Measurements from ENCODE around the gene AMOTL1. TPM values are rescaled to one million over a fixed set of nuclear protein-coding genes. Genes with fewer than 3 reads are reported as not detected.

Gene AMOTL1
- total and polyA plus RNA-seq, 2 of the 8 experiments (the other 6 are each of a cell fraction or from before 2014, with no cell fraction given): 9.0 to 27.6 TPM

- H4K5ac ChIP-seq (ENCODE audit: insufficient read length, low read depth, low read length): no peak overlapping the region
- H2BK5ac ChIP-seq (ENCODE audit: low read depth, low read length): no peak overlapping the region
- H3K27me3 ChIP-seq (replicated peaks in 1 of 4; ENCODE audit: control insufficient read depth in 3 of 4, extremely low read depth in 1 of 4, insufficient read depth in 3 of 4, low read length in 3 of 4): no peaks in the 10 kb centered on the region
- H2BK15ac ChIP-seq (ENCODE audit: low read length): no peak overlapping the region
- POLR2A ChIA-PET (ENCODE audit: partially characterized antibody): interaction anchor here (1.2 kb wide), 1 partner anchor 13 kb away, joined by 3 read pairs; the partner anchor contains the start of gene AMOTL1
- H4K8ac ChIP-seq (ENCODE audit: extremely low read depth, insufficient read depth, low read length): no peak overlapping the region
- H2AK5ac ChIP-seq (ENCODE audit: low read depth, low read length): no peak overlapping the region
- H3K4me1 ChIP-seq (replicated peaks in 1 of 4; ENCODE audit: control insufficient read depth in 3 of 4, insufficient read depth in 4 of 4, low read length in 3 of 4): peaks cover 0 to 11% (median 9%) of the 10 kb centered on the region in 4 experiments; a peak in 5 of 7 replicates
- DNase-seq (ENCODE audit: low read depth in 1 of 2, low spot score in 2 of 2) (no peak), FAIRE-seq (no peak)
- no peaks in the 10 kb centered on the region for H3K9me3 ChIP-seq (ENCODE audit: insufficient read depth in 2 of 2, low read depth in 1 of 2, low read length in 1 of 2)
- H3K4me3 ChIP-seq (ENCODE audit: extremely low read depth in 1 of 4, insufficient read depth in 2 of 4, low read depth in 3 of 4, low read length in 4 of 4): no peak overlapping the region
- no peak overlapping the region for H3K23ac ChIP-seq (ENCODE audit: insufficient read length)
- WGBS, 2 experiments (ENCODE audit: extremely low coverage in 1 of 2, insufficient coverage in 1 of 2, insufficient read length in 1 of 2, insufficient replicate concordance in 2 of 2, low coverage in 1 of 2, low lambda C conversion rate in 2 of 2, missing lambda C conversion rate in 1 of 2): 90% methylated on average over 3 of the region's 3 CpGs; no CpG with 5 or more reads in 1 of the 2 experiments
- no peak overlapping the region for H3K14ac ChIP-seq (ENCODE audit: insufficient read length)
- H3K4ac ChIP-seq (replicated peaks; ENCODE audit: insufficient read length, low read depth, low read length): no peak overlapping the region
- H2BK12ac ChIP-seq (ENCODE audit: low read depth, low read length): no peak overlapping the region
- H4K20me1 ChIP-seq (replicated peaks in 1 of 2; ENCODE audit: control insufficient read depth in 1 of 2, insufficient read depth in 2 of 2, low read length in 2 of 2): peaks cover 0 to under 1% of the 10 kb centered on the region in 2 experiments
- H3K9ac ChIP-seq (replicated peaks in 1 of 4; ENCODE audit: extremely low read depth in 1 of 4, low read depth in 3 of 4, low read length in 3 of 4): no peak overlapping the region
- CTCF ChIA-PET (ENCODE audit: partially characterized antibody): interaction anchor here (0.6 to 1.3 kb wide), 7 partner anchors 9 to 157 kb away, joined by 3 to 6 read pairs (median 3); no protein-coding TSS in a partner anchor
- no peak overlapping the region for H2BK20ac ChIP-seq (ENCODE audit: low read length)
- H3K23me2 ChIP-seq (ENCODE audit: low read depth, low read length): no peaks in the 10 kb centered on the region
- H3K56ac ChIP-seq (replicated peaks; ENCODE audit: insufficient read length, low read depth, low read length): no peak overlapping the region
- no peak overlapping the region for H2AFZ ChIP-seq (ENCODE audit: low read length)
- peaks cover 3% of the 10 kb centered on the region for H3K79me1 ChIP-seq (ENCODE audit: low read depth, low read length)
- peaks cover 10 to 91% of the 10 kb centered on the region in 2 experiments for H3K79me2 ChIP-seq (ENCODE audit: control insufficient read depth in 1 of 2, insufficient read depth in 2 of 2, low read length in 2 of 2)
- no peak overlapping the region for H2BK120ac ChIP-seq (replicated peaks; ENCODE audit: low read depth, low read length)
- no peak overlapping the region for H3K4me2 ChIP-seq (ENCODE audit: insufficient read depth in 1 of 2, low read depth in 2 of 2, low read length in 2 of 2)
- no peak overlapping the region for H4K91ac ChIP-seq (replicated peaks; ENCODE audit: insufficient read length, low read length)
- no peaks in the 10 kb centered on the region for H3K36me3 ChIP-seq (ENCODE audit: control insufficient read depth in 2 of 4, insufficient read depth in 4 of 4, low read length in 3 of 4)
- no peak overlapping the region for H3K18ac ChIP-seq (ENCODE audit: extremely low read depth, low read length)
- H3K27ac ChIP-seq (ENCODE audit: low read depth, low read length): no peak overlapping the region
- TF ChIP-seq SIN3A (conservative IDR thresholded peaks at IDR 0.05 in 1 of 2, IDR thresholded peaks at IDR 0.05 in 1 of 2; ENCODE audit: low read depth in 1 of 2, low read length in 2 of 2) (no peak), EZH2 (IDR thresholded peaks at IDR 0.05; ENCODE audit: low read depth, low read length, severe bottlenecking) (no peak), POU5F1 (IDR thresholded peaks at IDR 0.05; ENCODE audit: low read depth, low read length) (no peak), SIX5 (IDR thresholded peaks at IDR 0.05; ENCODE audit: low read depth, low read length) (no peak), TBP (IDR thresholded peaks at IDR 0.05; ENCODE audit: low read depth, low read length) (no peak), CTBP2 (IDR thresholded peaks at IDR 0.05; ENCODE audit: borderline replicate concordance, insufficient read depth, insufficient read length, low read length) (no peak), EGR1 (IDR thresholded peaks at IDR 0.05; ENCODE audit: borderline replicate concordance, low read depth, low read length) (no peak), SIRT6 (IDR thresholded peaks at IDR 0.05; ENCODE audit: low read length) (no peak), TAF7 (optimal IDR thresholded peaks at IDR 0.05; ENCODE audit: borderline replicate concordance, low read depth, low read length) (no peak), EP300 (IDR thresholded peaks at IDR 0.05; ENCODE audit: borderline replicate concordance in 1 of 2, low read depth in 2 of 2, low read length in 2 of 2) (no peak), CHD2 (IDR thresholded peaks at IDR 0.05; ENCODE audit: low read length) (no peak), KDM1A (IDR thresholded peaks at IDR 0.05; ENCODE audit: borderline replicate concordance, low read length) (no peak)
Measured at GRCh38 chr11:94780432-94780831, 12.3 kb downstream of the AMOTL1 start.
